HG03354 (cell line): ENCODE results near the gene KDELR3.

Source experiments
- ATAC-seq: cut with Tn5 transposase; IDR thresholded peaks from one replicate; pipeline ENCODE4 v1.9.1; 2021; ENCODE audit warnings: mild to moderate bottlenecking; ENCODE audit not compliant: unreplicated experiment, poor library complexity, severe bottlenecking

KDELR3 gene

GRCh38 chr22:38477585-38477984 lies 9.7 kb downstream of the KDELR3 start:
- no peak for ATAC-seq

- ATAC-seq = no peak
Measured at GRCh38 chr22:38479096-38479837, 11.4 kb downstream of the KDELR3 start.

GRCh38 chr22:38481162-38481870 lies 13.4 kb downstream of the KDELR3 start:
- no peak for ATAC-seq

- no peak for ATAC-seq
Measured at GRCh38 chr22:38481871-38482332, 14.0 kb downstream of the KDELR3 start.

- no peak for ATAC-seq
Measured at GRCh38 chr22:38482662-38483308, 14.9 kb downstream of the KDELR3 start.

GRCh38 chr22:38484244-38484643 lies 16.3 kb downstream of the KDELR3 start:
- ATAC-seq = no peak

GRCh38 chr22:38485783-38486182 lies 17.9 kb downstream of the KDELR3 start:
- ATAC-seq = no peak

GRCh38 chr22:38487946-38488345 lies 20.1 kb downstream of the KDELR3 start:
- no peak for ATAC-seq

- ATAC-seq = no peak
Measured at GRCh38 chr22:38489142-38489541, 21.2 kb downstream of the KDELR3 start.

GRCh38 chr22:38489561-38490145 lies 21.8 kb downstream of the KDELR3 start:
- ATAC-seq = no peak

GRCh38 chr22:38490475-38490874 lies 22.6 kb downstream of the KDELR3 start:
- no peak for ATAC-seq

GRCh38 chr22:38490915-38491314 lies 23.0 kb downstream of the KDELR3 start:
- no peak for ATAC-seq

- ATAC-seq = no peak
Measured at GRCh38 chr22:38491707-38492348, 23.9 kb downstream of the KDELR3 start.

- no peak for ATAC-seq
Measured at GRCh38 chr22:38494498-38494897, 26.6 kb downstream of the KDELR3 start.

- no peak for ATAC-seq
Measured at GRCh38 chr22:38494939-38495338, 27.0 kb downstream of the KDELR3 start.

GRCh38 chr22:38497869-38498268 lies 30.0 kb downstream of the KDELR3 start:
- no peak for ATAC-seq

- ATAC-seq = no peak
Measured at GRCh38 chr22:38501797-38502672, 34.1 kb downstream of the KDELR3 start.

GRCh38 chr22:38503021-38503420 lies 35.1 kb downstream of the KDELR3 start:
- ATAC-seq = no peak
